ENCODE results near the gene FAM47E.

DNA sequence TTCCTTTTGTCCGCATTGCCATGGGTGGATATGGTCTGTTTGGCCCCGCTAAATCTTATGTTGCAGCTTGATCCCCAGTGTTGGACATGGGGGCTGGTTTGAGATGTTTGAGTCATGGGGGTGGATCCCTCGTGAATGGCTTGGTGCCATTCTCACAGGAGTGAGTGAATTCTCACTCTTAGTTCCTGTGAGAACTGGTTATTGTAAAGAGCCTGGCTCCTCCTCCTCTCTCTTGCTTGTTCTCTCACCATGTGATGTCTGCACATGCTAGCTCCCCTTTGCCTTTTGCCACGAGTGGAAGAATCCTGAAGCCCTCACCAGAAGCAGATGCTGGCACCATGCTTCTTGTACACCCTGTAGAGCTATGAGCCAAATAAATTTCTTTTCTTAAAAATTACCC, 32.4 kb downstream of the FAM47E start:
- TF ChIP-seq, protein P1, sequence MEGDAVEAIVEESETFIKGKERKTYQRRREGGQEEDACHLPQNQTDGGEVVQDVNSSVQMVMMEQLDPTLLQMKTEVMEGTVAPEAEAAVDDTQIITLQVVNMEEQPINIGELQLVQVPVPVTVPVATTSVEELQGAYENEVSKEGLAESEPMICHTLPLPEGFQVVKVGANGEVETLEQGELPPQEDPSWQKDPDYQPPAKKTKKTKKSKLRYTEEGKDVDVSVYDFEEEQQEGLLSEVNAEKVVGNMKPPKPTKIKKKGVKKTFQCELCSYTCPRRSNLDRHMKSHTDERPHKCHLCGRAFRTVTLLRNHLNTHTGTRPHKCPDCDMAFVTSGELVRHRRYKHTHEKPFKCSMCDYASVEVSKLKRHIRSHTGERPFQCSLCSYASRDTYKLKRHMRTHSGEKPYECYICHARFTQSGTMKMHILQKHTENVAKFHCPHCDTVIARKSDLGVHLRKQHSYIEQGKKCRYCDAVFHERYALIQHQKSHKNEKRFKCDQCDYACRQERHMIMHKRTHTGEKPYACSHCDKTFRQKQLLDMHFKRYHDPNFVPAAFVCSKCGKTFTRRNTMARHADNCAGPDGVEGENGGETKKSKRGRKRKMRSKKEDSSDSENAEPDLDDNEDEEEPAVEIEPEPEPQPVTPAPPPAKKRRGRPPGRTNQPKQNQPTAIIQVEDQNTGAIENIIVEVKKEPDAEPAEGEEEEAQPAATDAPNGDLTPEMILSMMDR (IDR thresholded peaks at IDR 0.05; ENCODE audit: borderline replicate concordance, extremely low read depth, low read length, poor library complexity, severe bottlenecking), result no peak
- no peak for TF ChIP-seq EZH2 (IDR thresholded peaks at IDR 0.05; ENCODE audit: borderline replicate concordance, low read depth, low read length, severe bottlenecking)

Measured in DND-41 (cell line).